ENCODE data around the gene CASP5.

Gene CASP5

DNA sequence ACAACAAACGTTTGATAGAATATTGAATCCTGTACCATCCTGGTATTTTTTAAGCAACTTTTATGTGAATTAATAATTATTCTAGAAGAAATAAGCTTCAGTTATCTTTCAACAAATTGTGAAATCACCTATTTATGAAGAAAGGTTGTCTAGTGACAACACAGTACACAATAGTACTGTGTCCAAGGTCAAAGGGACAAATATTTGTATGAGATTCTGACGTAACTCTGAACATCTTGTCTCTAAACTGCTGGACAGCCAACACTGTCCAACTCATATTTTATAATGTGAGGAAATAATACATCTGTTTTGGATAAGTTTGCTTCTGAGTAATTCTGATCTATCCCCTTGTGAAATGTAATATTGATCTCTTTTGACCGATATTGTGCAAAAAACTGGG lies 18.9 kb downstream of the CASP5 start:
- Histone ChIP-seq H3K36me3 (ENCODE audit: control insufficient read depth, low read length) (no peaks in the 10 kb centered on the region), H3F3A (ENCODE audit: control insufficient read depth, insufficient read depth) (no peaks in the 10 kb centered on the region), H3K4me3 (ENCODE audit: low read length) (no peak overlapping the region), H3K27me3 (ENCODE audit: control insufficient read depth, low read length) (no peaks in the 10 kb centered on the region), H3K27ac (ENCODE audit: low read depth, low read length) (no peak overlapping the region), H3K9me3 (ENCODE audit: control insufficient read depth, insufficient read depth, low read length) (no peaks in the 10 kb centered on the region), H3K4me2 (ENCODE audit: low read length) (no peak overlapping the region), H3K79me2 (ENCODE audit: control insufficient read depth, low read length) (no peaks in the 10 kb centered on the region), H4K20me1 (ENCODE audit: control insufficient read depth, insufficient read depth, low read depth, low read length) (no peaks in the 10 kb centered on the region), H3K4me1 (ENCODE audit: control insufficient read depth, low read length) (no peaks in the 10 kb centered on the region), H3K9me2 (replicated peaks; ENCODE audit: control insufficient read depth, low read length) (no peaks in the 10 kb centered on the region)
- TF ChIP-seq, protein P1, sequence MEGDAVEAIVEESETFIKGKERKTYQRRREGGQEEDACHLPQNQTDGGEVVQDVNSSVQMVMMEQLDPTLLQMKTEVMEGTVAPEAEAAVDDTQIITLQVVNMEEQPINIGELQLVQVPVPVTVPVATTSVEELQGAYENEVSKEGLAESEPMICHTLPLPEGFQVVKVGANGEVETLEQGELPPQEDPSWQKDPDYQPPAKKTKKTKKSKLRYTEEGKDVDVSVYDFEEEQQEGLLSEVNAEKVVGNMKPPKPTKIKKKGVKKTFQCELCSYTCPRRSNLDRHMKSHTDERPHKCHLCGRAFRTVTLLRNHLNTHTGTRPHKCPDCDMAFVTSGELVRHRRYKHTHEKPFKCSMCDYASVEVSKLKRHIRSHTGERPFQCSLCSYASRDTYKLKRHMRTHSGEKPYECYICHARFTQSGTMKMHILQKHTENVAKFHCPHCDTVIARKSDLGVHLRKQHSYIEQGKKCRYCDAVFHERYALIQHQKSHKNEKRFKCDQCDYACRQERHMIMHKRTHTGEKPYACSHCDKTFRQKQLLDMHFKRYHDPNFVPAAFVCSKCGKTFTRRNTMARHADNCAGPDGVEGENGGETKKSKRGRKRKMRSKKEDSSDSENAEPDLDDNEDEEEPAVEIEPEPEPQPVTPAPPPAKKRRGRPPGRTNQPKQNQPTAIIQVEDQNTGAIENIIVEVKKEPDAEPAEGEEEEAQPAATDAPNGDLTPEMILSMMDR (IDR thresholded peaks at IDR 0.05; ENCODE audit: low read depth, low read length, poor library complexity, severe bottlenecking): no peak
- TF ChIP-seq EZH2phosphoT487 (IDR thresholded peaks at IDR 0.05; ENCODE audit: borderline replicate concordance, low read length): no peak

DNA sequence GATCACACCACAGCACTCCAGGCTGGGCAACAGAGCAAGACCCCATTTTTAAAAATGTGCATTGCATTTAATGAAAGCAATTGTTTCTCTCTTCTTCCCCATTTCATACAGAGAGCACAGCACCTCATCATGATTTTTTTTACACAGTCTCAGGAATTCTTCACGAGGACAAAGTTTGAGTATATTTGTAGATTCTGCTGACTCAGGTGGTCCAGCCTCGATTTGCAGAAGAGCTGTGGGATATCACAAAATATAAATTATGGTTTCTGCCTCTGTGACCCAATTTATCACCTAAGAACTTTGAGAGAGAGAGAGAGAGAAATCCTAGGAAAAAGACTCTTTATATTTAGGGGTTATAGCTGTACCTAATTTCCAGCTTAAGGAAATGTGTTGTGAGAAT lies 19.8 kb downstream of the CASP5 start:
- Histone ChIP-seq H3K36me3 (ENCODE audit: control insufficient read depth, low read length) (no peaks in the 10 kb centered on the region), H3K4me2 (ENCODE audit: low read length) (no peak overlapping the region)

DNA sequence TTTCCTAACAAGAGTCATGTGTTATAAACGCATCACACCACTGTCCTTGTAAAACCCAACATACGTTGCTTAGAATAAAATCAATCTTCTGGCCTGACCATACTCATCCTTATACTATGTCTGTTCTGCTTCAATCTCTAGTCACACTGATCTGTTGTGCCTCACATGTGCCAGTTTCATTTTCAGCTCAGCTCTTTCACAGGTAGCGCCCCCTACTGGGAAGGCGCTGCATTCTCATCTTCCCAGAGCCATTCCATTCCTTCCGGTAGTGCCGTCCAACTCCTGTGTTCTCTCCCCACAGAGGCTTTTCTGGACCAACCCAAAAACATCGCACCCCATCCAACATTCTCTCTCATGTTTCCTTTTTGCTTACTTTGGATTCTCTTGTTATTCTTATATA lies 22.2 kb downstream of the CASP5 start:
- Histone ChIP-seq H3K4me3 (ENCODE audit: low read length) (no peak overlapping the region), H3K4me2 (ENCODE audit: low read length) (no peak overlapping the region), H4K20me1 (ENCODE audit: control insufficient read depth, insufficient read depth, low read depth, low read length) (no peaks in the 10 kb centered on the region), H3K4me1 (ENCODE audit: control insufficient read depth, low read length) (no peaks in the 10 kb centered on the region), H3K27ac (ENCODE audit: low read depth, low read length) (no peak overlapping the region), H3K27me3 (ENCODE audit: control insufficient read depth, low read length) (no peaks in the 10 kb centered on the region), H3F3A (ENCODE audit: control insufficient read depth, insufficient read depth) (no peaks in the 10 kb centered on the region), H3K9me2 (replicated peaks; ENCODE audit: control insufficient read depth, low read length) (no peaks in the 10 kb centered on the region), H3K36me3 (ENCODE audit: control insufficient read depth, low read length) (no peaks in the 10 kb centered on the region), H3K79me2 (ENCODE audit: control insufficient read depth, low read length) (no peaks in the 10 kb centered on the region), H3K9me3 (ENCODE audit: control insufficient read depth, insufficient read depth, low read length) (no peaks in the 10 kb centered on the region)
- no peak for TF ChIP-seq EZH2phosphoT487 (IDR thresholded peaks at IDR 0.05; ENCODE audit: borderline replicate concordance, low read length)
- TF ChIP-seq, protein P1 (IDR thresholded peaks at IDR 0.05; ENCODE audit: low read depth, low read length, poor library complexity, severe bottlenecking): peak; percentile 78

More for the DNA sequence above, 19.8 kb downstream of the CASP5 start:
- H3K9me3 ChIP-seq (ENCODE audit: control insufficient read depth, insufficient read depth, low read length): no peaks in the 10 kb centered on the region
- no peaks in the 10 kb centered on the region for H3K79me2 ChIP-seq (ENCODE audit: control insufficient read depth, low read length)
- H3K9me2 ChIP-seq (replicated peaks; ENCODE audit: control insufficient read depth, low read length): no peaks in the 10 kb centered on the region
- H3K27me3 ChIP-seq (ENCODE audit: control insufficient read depth, low read length): no peaks in the 10 kb centered on the region
- H3K27ac ChIP-seq (ENCODE audit: low read depth, low read length): no peak overlapping the region
- no peak overlapping the region for H3K4me3 ChIP-seq (ENCODE audit: low read length)
- H4K20me1 ChIP-seq (ENCODE audit: control insufficient read depth, insufficient read depth, low read depth, low read length): no peaks in the 10 kb centered on the region
- no peaks in the 10 kb centered on the region for H3K4me1 ChIP-seq (ENCODE audit: control insufficient read depth, low read length)
- H3F3A ChIP-seq (ENCODE audit: control insufficient read depth, insufficient read depth): no peaks in the 10 kb centered on the region
- TF ChIP-seq EZH2phosphoT487 (IDR thresholded peaks at IDR 0.05; ENCODE audit: borderline replicate concordance, low read length): no peak
- TF ChIP-seq, protein P1 (IDR thresholded peaks at IDR 0.05; ENCODE audit: low read depth, low read length, poor library complexity, severe bottlenecking): no peak

DNA sequence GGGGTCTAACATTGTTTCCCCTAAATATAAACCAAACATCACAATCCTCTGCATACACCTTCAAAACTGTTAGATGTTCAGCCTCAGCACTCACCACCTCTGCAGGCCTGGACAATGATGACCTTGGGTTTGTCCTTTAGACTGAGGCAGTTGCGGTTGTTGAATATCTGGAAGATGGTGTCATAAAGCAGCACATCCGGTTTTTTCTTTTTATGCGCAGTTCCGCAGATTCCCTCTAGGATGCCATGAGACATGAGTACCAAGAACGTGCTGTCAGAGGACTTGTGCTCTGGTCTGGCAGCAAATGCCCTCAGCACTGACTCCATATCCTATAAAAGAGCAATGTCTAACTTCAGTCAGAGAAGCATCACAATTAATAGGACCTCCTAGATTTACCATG lies 22.8 kb downstream of the CASP5 start:
- Histone ChIP-seq H3K27ac (ENCODE audit: low read depth, low read length) (no peak overlapping the region), H3K36me3 (ENCODE audit: control insufficient read depth, low read length) (no peaks in the 10 kb centered on the region), H3K4me3 (ENCODE audit: low read length) (no peak overlapping the region), H3K9me3 (ENCODE audit: control insufficient read depth, insufficient read depth, low read length) (no peaks in the 10 kb centered on the region), H4K20me1 (ENCODE audit: control insufficient read depth, insufficient read depth, low read depth, low read length) (no peaks in the 10 kb centered on the region), H3K79me2 (ENCODE audit: control insufficient read depth, low read length) (no peaks in the 10 kb centered on the region), H3F3A (ENCODE audit: control insufficient read depth, insufficient read depth) (no peaks in the 10 kb centered on the region), H3K9me2 (replicated peaks; ENCODE audit: control insufficient read depth, low read length) (no peaks in the 10 kb centered on the region), H3K4me2 (ENCODE audit: low read length) (no peak overlapping the region), H3K4me1 (ENCODE audit: control insufficient read depth, low read length) (no peaks in the 10 kb centered on the region), H3K27me3 (ENCODE audit: control insufficient read depth, low read length) (no peaks in the 10 kb centered on the region)
- TF ChIP-seq EZH2phosphoT487 (IDR thresholded peaks at IDR 0.05; ENCODE audit: borderline replicate concordance, low read length): no peak
- TF ChIP-seq, protein P1 (IDR thresholded peaks at IDR 0.05; ENCODE audit: low read depth, low read length, poor library complexity, severe bottlenecking): no peak
